Osteoblast (primary cell): ENCODE measurements around the gene PBX3. TPM values are rescaled to one million over a fixed set of nuclear protein-coding genes. Genes with fewer than 3 reads are reported as not detected.

ENCODE experiments used
- DNase-seq: peaks from one replicate; pipeline ENCODE4 v3.0.0; 2011; ENCODE audit warnings: low spot score, mixed read lengths; ENCODE audit not compliant: insufficient read length; ENCODE audit errors: missing footprints
- H2AFZ ChIP-seq: 2 replicates; pipeline ENCODE4 v1.6.0; 2011; ENCODE audit warnings: mild to moderate bottlenecking, low read length
- H3K27ac ChIP-seq: 2 replicates; pipeline ENCODE4 v1.5.1; 2011; ENCODE audit warnings: mild to moderate bottlenecking, low read depth, low read length, moderate library complexity
- H3K27me3 ChIP-seq: 2 replicates; pipeline ENCODE4 v1.6.0; 2012; ENCODE audit warnings: mild to moderate bottlenecking, control low read depth, inconsistent platforms, low read length, moderate library complexity; ENCODE audit not compliant: insufficient read depth
- H3K36me3 ChIP-seq: 2 replicates; pipeline ENCODE4 v1.5.1; 2011; ENCODE audit warnings: mild to moderate bottlenecking, low read length, control low read depth, moderate library complexity; ENCODE audit not compliant: insufficient read depth
- H3K4me1 ChIP-seq: 2 replicates; pipeline ENCODE4 v1.5.1; 2011; ENCODE audit warnings: mild to moderate bottlenecking, low read length, control low read depth, moderate library complexity; ENCODE audit not compliant: insufficient read depth
- H3K4me2 ChIP-seq: 2 replicates; pipeline ENCODE4 v1.6.0; 2011; ENCODE audit warnings: mild to moderate bottlenecking, low read length; ENCODE audit not compliant: insufficient read depth
- H3K4me3 ChIP-seq: fragments of 200-600 bp; sonication (generic); 3 replicates; pipeline ENCODE4 v1.5.1; 2012; ENCODE audit warnings: mild to moderate bottlenecking, low read length, inconsistent platforms; ENCODE audit not compliant: insufficient read depth
- H3K79me2 ChIP-seq: 2 replicates; pipeline ENCODE4 v1.6.0; 2012; ENCODE audit warnings: mild to moderate bottlenecking, low read length, control low read depth, inconsistent platforms; ENCODE audit not compliant: insufficient read depth
- H3K9me3 ChIP-seq: 2 replicates; pipeline ENCODE4 v1.5.1; 2011; ENCODE audit warnings: low read depth, low read length, control low read depth
- H4K20me1 ChIP-seq: 2 replicates; pipeline ENCODE4 v1.6.0; 2012; ENCODE audit warnings: mild to moderate bottlenecking, low read length, control low read depth; ENCODE audit not compliant: insufficient read depth
- CTCF ChIP-seq: IDR thresholded peaks from 2 replicates; pipeline ENCODE4 v1.5.1; 2011; ENCODE audit warnings: mild to moderate bottlenecking, low read depth, low read length, moderate library complexity; ENCODE audit errors: extremely low read depth
- total RNA-seq: library from RNA; depleted of rRNA; stranded (reverse); fragments of >200 nt; gene quantifications from 2 replicates; pipeline ENCODE4 v1.2.3, GENCODE V29; 2012

Gene PBX3
- total RNA-seq, 1 donor, result 34.7 TPM

GRCh38 chr9:125969462-125969861 is 222.3 kb downstream of the PBX3 start:
- Histone ChIP-seq H3K4me2 (no peak overlapping the region), H3K79me2 (no peaks in the 10 kb centered on the region), H3K27me3 (peaks cover 6% of the 10 kb centered on the region), H3K4me1 (peaks cover 3% of the 10 kb centered on the region), H4K20me1 (no peaks in the 10 kb centered on the region), H2AFZ (no peak overlapping the region), H3K36me3 (peaks cover 18% of the 10 kb centered on the region), H3K27ac (no peak overlapping the region), H3K9me3 (no peaks in the 10 kb centered on the region), H3K4me3 (no peak overlapping the region)
- no peak for DNase-seq
- no peak for TF ChIP-seq CTCF

GRCh38 chr9:125969868-125970267 is 222.7 kb downstream of the PBX3 start:
- Histone ChIP-seq H2AFZ (no peak overlapping the region), H3K9me3 (no peaks in the 10 kb centered on the region), H3K4me2 (no peak overlapping the region), H3K79me2 (no peaks in the 10 kb centered on the region), H3K4me1 (peaks cover 3% of the 10 kb centered on the region), H4K20me1 (no peaks in the 10 kb centered on the region), H3K4me3 (no peak overlapping the region), H3K27ac (no peak overlapping the region), H3K36me3 (peaks cover 15% of the 10 kb centered on the region), H3K27me3 (peaks cover 6% of the 10 kb centered on the region)
- no peak for TF ChIP-seq CTCF
- no peak for DNase-seq

GRCh38 chr9:125970340-125970739 is 223.2 kb downstream of the PBX3 start:
- no peaks in the 10 kb centered on the region for H3K79me2 ChIP-seq

GRCh38 chr9:125971050-125971449 is 223.9 kb downstream of the PBX3 start:
- Histone ChIP-seq H3K27ac (no peak overlapping the region), H3K9me3 (no peaks in the 10 kb centered on the region), H4K20me1 (no peaks in the 10 kb centered on the region), H3K4me3 (no peak overlapping the region), H3K27me3 (peaks cover 6% of the 10 kb centered on the region), H3K4me2 (no peak overlapping the region), H3K4me1 (peaks cover 3% of the 10 kb centered on the region), H3K79me2 (no peaks in the 10 kb centered on the region), H3K36me3 (peaks cover 7% of the 10 kb centered on the region), H2AFZ (no peak overlapping the region)
- DNase-seq, result no peak
- TF ChIP-seq CTCF, result no peak

More at GRCh38 chr9:125970340-125970739, 223.2 kb downstream of the PBX3 start:
- Histone ChIP-seq H3K36me3 (peaks cover 10% of the 10 kb centered on the region), H3K9me3 (no peaks in the 10 kb centered on the region), H3K27me3 (peaks cover 6% of the 10 kb centered on the region), H3K4me2 (no peak overlapping the region), H3K4me1 (peaks cover 3% of the 10 kb centered on the region), H3K27ac (no peak overlapping the region), H2AFZ (no peak overlapping the region), H3K4me3 (no peak overlapping the region), H4K20me1 (no peaks in the 10 kb centered on the region)
- no peak for TF ChIP-seq CTCF
- DNase-seq, result no peak
